GM19468 (cell line): ENCODE measurements around the gene PRKAR2B.

Source experiments
- ATAC-seq: cut with Tn5 transposase; IDR thresholded peaks from one replicate; pipeline ENCODE4 v1.9.1; 2021; ENCODE audit warnings: mild to moderate bottlenecking, moderate library complexity, moderate number of reproducible peaks; ENCODE audit not compliant: unreplicated experiment; ENCODE audit errors: extremely low read depth

Gene PRKAR2B

DNA sequence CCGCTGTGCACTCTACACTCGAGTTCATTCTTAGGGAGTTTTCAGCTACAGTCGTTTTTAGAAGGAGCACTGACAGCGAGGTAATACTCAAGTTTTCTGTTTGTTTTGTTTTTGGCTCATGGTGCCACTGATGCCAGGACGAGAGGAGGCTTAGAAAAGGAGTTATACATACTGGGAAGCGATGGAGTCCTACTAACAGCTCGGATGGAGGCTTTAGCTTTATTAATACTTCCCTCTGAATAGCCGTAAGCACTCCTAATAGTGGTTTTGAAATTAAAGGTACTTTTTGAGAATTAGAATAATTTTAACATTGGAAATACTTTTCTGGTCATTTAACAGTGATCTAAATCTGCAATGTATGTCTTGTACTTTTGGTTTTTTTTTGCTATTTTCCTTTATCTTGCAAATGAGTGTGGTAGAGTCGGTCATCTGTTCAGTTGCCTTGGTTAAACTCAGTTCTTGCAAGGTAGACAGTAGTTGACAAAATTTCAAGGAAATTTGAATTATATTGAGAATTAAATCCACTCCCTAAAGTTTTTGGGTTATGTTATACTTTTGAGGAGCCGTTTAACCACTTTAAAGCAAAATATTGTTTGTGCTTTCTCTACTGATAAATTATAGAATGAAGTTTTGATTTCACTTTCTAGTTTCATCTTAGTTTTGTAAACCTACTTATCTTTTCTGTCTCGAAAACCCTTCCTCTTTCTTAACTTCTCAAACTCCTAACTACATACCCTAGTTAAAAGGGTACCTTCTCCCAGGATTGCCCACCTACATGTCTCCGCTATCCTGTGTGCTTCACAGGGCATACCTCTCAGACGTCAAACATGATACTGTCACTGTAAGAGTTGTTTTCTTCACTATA, 125.8 kb downstream of the PRKAR2B start:
- no peak for ATAC-seq

DNA sequence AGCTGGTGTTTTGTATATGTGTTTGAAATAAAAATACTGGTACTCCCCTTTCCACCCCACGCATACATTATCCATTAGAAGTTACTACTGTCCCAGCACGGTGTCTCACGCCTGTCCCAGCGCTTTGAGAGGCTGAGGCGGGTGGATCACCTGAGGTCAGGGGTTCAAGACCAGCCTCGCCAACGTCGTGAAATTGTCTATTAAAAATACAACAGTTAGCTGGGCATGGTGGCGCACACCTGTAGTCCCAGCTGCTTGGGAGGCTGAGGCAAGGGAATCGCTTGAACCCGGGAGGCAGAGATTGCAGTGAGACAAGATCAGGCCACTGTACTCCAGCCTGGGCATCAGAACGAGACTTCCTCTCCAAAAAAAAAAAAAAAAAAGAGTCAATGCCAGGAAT, 127.0 kb downstream of the PRKAR2B start:
- no peak for ATAC-seq

DNA sequence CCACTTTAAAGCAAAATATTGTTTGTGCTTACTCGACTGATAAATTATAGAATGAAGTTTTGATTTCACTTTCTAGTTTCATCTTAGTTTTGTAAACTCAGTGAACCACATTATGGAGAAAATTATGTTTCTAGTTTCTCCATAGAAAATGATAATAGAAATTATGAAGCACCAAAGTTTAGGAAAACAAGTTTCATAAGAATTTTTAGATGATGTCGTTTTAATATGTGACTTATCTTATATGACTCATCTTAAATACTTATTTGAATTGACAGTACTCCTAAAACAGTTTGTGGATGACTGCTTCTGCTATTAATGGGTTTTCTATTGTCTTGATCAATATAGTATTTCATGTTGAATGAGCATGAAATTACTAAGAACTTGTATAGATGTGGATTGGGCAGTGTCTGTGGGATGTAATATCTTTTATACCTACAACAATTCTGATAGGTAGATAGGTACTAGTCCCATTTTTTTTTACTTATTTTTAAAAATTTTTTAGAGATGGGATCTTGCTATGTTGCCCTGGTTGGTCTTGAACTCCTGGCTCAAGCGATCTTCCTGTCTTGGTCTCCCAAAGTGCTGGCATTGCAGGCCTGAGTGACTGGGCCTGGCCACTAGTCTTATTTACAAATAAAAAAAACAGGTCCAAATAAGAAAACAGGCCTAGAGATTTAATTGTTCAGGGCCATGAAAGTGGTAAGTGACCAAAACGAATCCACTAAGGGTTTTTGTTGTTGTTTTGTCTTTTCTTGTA, 127.9 kb downstream of the PRKAR2B start:
- no peak for ATAC-seq

DNA sequence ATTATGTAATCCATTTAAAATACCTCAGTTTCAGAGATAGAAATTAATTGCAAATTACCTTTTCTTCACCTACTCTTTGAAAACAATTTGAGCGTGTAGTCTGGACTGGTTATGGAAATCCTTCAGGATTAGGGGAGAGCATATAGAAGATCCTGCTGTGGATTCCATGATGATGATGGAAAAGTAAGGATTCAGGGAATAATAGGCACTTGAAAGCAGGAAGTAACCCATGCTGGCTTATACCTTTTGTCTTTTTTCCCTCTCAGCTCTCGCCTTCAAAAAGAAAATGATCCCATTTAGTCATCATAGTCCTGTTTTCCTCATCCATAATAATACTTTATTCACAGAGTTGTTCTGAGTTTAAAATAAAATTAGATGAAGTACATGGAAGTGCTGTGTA, 128.7 kb downstream of the PRKAR2B start:
- ATAC-seq: no peak

DNA sequence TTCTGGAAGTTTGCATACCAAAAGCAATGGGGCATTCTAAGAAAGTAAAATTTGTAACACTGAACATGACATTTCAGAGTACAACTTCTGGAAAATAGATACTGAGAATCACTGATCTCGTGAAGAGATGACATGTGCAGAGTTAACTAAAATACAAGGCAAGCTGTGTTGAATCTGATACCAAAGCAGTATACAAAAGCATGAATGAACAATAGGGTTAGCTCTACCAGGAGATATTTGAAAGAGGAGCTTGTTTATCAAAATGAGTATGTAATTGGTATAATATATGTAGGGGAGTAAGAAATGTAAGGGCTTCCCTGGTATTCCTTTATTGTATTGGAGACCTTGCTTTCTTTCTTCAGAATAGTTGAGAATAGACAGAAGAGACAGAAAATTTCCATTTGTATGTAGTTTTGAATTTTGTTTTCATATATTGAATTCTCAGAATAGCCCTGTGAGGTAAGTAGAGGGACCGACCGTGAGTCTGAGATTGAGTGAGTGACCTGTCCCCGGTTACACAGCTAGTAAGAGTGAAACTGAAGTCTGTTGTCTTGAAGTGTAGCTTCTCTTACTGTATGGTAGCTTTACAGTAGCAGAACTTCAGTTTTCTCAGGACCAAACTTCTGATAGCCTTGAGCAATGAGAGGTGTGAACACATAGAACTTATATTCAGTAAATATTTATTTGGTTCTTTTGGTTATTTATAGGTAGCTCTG, 129.3 kb downstream of the PRKAR2B start:
- ATAC-seq: no peak

DNA sequence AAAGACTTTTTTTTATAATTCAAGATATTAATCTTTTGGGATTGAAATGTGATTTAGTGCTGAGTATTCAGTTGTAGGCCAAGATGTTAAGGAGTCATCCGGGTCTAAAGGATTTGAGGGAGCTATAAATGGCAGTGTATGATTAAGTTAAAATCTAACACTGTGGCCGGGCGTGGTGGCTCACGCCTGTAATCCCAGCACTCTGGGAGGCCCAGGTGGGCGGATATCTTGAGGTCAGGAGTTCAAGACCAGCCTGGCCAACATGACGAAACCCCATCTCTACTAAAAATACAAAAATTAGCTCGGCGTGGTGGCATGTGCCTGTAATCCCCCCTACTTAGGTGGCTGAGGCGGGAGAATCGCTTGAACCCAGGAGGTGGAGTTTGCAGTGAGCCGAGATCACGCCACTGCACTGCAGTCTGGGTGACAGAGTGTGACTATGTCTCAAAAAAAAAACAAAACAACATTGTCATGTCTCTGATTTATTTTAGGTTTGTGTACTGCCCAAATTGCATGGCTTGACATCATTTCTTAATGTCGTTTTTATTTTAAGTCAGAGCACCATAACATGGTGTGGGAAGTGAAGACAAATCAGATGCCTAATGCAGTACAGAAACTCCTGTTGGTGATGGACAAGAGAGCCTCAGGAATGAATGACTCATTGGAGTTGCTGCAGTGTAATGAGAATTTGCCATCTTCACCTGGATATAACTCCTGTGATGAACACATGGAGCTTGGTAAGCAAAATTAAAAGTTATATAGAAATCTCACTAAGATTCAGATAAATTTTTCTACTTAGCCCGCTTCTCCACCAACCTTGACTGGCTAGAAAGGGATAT, 135.0 kb downstream of the PRKAR2B start:
- ATAC-seq: no peak

DNA sequence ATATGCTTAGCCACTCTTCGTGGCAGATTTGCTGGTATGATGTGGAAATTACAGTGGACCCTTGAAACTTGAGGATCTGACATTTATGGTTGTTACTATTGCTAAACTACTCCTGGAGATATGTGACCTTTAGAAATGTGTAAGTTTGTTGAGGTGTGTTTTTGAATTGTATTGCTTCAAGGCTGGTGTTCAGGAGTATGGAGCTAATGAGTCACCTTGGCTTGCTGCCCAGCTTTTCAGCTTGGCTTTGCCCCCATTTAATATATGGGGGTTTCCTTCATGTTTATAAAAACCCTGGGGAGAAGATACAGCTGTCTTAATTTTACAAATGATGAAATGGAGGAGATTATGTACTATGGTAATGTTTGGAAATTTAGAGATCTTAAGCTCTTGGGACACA, 135.9 kb downstream of the PRKAR2B start:
- no peak for ATAC-seq

DNA sequence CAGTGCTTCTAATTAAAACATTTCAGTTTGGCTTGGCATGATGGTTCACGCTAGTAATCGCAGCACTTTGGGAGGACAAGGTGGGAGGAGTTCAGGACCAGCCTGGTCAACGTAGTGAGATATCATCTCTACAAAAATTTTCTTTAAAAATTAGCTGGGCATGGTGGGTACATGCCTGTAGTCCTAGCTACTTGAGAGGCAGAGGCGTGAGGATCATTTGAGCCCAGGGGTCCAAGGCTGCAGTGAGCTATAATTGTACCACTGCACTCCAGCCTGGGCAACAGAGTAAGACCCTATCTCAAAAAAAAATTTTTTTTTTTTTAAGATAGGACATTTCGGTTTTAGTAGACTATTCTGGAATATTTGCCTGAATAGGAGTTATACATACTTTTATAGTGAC, 136.7 kb downstream of the PRKAR2B start:
- no peak for ATAC-seq

DNA sequence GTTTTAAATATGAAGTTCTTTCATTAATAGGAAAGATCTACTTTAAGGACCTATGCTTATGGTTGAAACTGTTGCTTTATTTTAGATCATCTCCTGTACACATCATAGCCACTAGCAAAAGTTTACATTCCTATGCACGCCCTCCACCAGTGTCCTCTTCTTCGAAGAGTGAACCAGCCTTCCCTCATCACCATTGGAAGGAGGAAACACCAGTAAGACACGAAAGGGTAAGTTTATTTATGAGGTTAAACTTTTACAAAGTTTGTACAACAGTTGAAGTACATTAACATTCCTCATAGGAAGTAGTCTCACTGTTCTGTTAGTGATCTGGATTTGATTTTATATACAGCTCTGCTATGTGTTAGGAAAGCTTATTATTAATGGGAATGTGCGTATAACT, 141.2 kb downstream of the PRKAR2B start:
- no peak for ATAC-seq

DNA sequence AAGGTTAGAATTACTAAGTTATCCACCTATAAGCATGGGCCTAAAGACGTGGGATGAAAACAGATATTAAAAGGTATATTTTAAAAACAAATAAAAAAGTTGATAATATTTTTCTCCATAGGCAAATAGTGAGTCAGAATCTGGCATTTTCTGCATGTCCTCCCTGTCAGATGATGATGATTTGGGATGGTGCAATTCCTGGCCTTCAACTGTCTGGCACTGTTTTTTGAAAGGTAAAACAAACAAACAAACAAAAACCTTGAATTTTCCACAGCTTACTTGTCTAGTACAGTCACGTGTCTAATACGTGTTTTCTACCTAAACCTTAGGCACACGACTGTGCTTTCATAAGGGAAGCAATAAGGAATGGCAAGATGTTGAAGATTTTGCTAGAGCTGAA, 141.7 kb downstream of the PRKAR2B start:
- ATAC-seq: no peak

DNA sequence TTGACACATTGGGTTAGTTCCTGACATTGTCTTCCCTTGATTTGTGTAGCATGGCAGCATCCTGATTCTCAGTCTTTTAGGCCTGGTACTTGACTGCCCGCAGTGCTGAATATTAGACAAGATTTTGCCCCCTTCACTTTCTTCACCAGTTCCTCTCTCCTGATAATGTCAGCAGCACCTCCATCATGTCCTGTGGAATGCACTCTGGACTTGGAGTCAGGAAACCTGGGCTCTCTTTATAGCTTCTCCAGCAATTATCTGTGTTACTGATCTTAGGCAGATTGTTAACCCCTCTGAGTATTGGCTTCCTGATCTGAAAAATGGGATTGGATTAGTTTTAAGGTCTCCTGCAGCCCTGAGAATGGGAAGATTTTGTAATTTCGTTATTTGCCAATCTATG, 143.3 kb downstream of the PRKAR2B start:
- ATAC-seq: no peak

DNA sequence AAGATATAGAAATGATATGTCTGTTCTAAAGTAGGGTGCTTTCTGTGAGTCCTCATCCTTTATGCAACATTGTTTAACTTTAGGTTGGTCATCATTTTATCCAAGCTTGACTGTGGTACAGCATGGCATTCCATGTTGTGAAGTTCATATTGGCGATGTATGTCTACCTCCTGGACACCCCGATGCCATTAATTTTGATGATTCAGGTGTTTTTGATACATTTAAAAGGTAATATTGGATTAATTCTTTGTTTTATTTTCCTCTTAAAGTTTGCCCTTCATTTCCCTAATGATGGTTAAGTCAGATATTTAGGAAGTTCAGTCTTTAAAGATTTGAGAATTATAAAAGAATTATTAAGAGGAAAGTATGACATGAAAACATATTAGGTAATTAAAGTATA, 145.6 kb downstream of the PRKAR2B start:
- no peak for ATAC-seq

DNA sequence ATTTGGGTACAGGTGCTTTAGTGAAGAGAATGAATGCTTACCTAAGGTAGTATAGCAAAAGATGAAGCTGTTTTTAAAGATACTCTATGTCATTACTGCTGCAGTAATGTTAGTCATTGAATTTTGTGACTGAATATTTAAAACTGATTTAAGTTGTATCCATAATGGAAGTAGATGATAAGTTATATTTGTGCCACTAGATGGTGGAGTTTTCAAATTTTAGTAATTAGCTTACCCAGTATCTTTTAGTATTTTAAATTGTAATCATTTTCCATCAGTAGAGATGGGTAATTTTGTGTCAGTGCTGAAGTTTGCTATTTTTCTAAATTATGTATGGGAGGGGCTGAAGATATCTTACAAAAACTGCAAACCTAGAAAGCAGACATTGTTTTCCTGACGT, 149.5 kb downstream of the PRKAR2B start:
- ATAC-seq: no peak

DNA sequence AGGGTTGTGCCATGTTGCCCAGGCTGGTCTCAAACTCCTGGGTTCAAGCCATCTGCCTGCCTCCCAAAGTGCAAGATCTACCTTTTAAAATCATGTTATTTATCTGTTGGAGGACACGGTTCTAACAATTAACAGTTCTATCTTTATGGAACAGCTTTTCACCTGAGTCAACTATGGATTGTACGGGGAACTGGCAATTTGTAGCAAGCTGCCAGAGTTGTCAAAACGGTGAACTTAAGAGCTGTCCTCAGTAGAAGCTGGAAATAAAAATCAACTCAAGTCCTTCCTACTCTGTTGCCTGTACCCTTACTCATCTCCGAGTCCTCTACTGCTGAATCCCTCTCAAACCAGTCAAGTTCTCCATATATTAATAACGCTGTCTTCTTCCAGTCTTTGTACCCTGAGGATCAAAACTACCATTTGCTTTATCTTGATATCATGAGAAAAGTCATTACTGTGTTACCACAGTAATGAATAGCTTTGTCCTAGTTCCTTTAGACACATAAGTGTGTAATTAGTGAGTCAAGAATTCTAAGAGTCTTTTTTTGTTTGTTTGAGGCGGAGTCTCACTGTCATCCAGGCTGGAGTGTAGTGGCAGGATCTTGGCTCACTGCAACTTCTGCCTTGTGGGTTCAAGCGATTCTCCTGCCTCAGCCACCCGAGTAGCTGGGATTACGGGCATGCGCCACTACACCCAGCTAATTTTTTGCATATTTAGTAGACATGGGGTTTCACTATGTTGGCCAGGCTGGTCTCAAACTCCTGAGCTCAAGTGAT, 152.5 kb downstream of the PRKAR2B start:
- no peak for ATAC-seq

DNA sequence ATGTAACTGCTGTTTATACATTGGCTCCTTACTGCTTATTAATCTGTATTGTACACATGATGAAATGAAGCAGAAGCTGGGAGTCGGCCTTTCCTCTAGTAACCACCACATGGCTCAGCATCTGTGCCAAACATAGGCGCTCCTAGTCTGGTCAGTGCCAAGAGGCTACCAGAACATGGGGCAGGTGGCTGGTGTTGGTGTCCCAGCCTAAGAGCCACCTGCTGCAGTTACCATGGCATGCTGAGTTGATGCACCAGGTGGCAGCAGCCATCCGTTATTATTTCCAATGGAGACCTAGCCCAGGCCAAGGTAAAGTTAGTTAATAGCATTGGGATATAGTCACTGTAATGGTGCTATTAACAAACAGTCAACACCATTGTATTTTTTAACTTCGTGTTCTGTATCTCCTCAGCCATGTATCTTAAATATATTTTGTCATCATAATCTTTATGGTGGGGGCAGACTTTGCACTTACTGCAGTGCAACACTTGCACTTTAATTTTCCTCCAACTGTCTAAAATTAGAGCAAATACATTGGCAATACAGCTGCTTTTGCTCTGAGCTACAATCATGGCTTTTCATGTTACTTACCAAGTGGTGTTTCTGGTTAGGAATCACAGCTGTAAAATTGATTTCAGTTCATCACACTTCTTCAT, 157.4 kb downstream of the PRKAR2B start:
- no peak for ATAC-seq

DNA sequence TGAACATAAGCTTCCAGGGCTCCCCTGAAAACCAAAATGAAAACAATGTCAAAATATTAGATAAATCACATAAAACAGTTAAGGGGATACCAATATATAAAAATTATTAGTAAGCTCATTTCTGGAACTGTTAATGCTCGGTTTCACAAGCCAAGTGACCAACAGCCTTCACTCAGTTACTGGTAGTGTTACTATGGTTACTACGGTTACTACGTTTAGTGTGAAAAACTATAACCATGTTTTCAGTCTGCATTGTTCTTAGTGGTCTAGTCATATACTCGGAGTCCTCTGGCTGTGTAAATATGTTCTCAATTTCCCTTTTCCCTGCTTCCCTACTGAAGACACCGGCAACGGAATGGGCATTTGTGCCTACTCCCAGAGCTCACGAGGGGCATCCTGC, 159.1 kb downstream of the PRKAR2B start:
- ATAC-seq: no peak

DNA sequence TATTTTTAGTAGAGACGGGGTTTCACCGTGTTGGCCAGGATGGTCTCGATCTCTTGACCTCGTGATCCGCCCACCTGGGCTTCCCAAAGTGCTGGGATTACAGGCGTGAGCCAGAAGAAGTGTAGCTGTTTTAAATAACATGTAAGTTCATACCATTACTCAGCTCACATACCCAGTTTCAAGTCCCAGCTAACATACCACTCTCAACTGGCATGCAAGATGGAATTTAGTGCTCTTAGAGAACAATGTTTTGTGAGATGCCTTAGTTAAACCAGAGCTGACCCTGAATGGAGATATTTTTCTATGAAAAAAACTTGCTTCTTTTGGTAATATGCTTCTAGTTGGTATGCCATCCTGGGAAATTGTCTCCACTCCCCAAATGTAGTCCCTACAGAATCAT, 161.6 kb downstream of the PRKAR2B start:
- ATAC-seq: no peak

DNA sequence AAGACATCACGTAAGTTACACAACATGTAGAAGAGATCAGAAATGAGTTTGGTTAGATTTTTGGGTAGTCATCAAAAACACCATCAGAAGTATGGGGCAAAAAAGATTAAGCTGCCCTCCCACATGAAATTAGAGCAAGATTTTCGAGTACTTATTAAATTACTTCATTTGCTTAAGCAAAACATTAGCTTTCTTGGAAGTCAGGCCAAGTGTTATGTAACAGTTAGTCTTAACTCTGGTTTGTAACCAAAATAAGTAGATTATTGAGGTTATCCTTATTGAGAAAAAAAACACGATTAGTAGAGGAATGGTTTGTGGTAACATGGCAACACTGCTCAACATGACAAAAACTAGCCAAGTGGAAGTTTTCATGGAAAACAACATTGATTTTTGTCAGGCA, 162.2 kb downstream of the PRKAR2B start:
- ATAC-seq: no peak

DNA sequence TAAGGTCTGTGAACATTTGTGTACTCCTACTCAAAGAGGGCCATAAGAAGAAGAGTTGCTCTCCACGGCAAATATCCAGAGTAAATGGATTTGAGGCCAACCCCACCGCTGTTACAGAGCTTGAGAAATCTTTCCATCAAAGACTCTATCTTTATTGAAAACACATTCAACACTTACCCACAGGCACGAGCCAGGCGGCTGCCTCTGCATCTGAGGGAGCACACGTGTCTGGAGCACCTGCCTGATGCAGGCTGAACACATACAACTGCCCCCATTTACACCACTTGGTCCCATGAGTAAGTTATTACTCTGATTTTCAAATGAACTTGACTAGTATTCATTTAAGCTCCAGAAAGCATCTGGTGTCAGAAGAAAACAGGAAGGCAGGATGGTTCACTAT, 163.0 kb downstream of the PRKAR2B start:
- ATAC-seq: no peak
